Smooth muscle cell of the brain vasculature (primary cell): ENCODE data around the gene BOD1L1.

ENCODE experiments used
- DNase-seq: peaks from one replicate; pipeline ENCODE4 v3.0.0-alpha.2; 2012; ENCODE audit warnings: low read depth, low spot score

BOD1L1 gene

GRCh38 chr4:13540446-13541175 lies 86.9 kb downstream of the BOD1L1 start:
- no peak for DNase-seq

DNA sequence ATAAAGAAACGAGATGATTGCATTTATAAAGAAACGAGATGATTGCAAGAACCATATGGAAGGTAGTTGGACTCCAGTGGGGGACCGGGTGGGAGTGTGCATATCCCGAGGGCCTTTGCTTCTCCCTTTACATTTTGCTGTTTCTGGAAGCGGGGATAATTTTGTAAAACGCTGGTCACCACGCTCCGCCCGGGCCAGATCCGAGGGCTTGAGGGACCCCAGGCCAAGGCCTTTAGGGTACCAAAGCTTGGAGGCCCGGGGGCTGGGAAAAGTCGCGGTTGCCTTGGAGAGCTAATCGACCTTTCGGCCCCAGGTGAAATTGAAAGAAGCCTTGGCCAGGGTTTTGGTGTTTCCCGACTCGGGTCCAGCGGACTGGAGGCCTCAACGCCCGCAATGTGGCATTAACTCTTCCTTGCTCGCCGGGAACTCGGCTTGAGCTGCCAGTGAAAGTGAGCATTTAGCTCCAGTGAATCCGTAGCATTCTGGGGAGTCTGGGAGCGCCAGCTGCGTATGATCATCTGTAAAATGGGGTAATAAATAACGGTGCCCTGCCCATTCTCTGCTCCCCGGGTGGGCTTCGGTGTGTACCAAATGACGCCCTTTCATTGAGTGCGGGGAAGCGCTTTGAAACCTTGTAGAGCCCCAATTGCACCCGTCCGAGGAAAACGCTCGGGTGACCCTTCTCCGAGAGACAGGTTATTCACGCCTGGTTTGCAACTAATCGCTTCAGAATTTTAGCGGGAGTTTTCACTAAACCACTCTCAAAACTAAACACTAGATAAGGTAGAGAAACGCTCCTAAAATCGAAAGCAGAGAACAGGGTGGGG lies 87.7 kb downstream of the BOD1L1 start:
- DNase-seq = no peak

GRCh38 chr4:13539047-13539618 lies 88.4 kb downstream of the BOD1L1 start:
- no peak for DNase-seq

DNA sequence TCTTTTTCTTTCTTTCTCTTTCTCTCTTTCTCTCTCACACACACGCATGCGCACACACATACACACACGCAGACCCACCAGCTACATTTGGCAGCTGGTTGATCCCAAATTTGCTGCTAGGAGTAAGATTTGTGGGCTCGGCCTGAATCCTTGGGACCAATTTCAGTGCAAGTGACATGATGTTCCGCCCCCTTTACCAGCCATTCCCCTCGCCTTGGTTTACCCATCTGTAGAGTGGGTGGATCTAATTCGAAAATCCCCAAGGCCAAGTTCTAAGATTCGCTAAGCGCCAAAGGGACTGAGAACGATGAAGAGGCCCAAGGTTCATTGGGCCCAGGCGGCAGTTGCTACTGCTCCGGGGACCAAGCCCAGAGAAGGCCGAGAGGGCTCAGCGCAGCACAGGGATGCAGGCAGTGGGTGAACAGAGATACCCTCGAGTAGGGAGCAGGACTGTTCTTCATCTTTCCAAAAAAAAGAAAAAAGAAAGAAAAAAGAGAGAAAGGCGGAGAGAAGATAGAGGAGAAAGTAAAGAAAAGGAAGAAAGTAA lies 89.0 kb downstream of the BOD1L1 start:
- no peak for DNase-seq

GRCh38 chr4:13537832-13538177 lies 89.7 kb downstream of the BOD1L1 start:
- no peak for DNase-seq

DNA sequence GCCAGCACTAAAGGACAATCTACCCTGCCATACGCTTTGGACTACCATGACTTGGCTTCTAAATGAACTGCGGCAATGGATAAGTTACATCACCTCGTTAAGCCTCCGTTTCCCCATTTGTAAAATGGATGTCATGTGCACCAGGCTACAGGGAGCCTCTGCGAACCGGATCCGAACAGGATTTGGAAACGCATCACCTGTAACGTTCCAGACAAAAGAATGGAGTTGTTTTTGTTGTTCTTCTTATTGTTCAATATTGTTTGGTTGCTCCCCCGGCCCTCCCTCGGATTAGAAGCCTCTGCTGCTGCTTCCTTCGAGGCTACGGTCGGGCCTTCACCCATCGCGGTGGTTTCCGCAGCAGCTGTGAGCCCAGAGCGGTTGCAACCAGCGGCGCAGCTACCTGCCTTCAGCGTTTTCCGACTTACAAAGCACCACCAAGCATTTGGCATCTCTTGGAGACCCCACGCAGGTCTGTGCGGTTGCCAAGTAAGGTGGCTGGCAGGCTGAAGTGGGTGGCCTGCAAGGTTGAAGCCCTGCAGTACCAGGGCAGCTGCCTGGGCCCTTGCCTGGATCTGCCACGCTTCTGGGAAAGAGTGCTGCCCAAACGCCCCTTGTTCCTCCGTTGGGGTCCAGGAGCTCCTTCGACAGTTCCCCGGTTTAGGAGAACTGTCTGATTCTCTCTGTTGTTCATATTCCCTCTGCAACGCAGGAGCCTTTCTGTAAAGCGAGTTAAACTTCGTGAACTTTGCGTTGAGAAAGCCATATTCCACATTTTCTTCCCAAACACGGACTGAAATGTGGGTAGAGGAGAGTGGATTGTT lies 90.3 kb downstream of the BOD1L1 start:
- DNase-seq = no peak

- DNase-seq = no peak
These were observed 90.9 kb downstream of the BOD1L1 start for GRCh38 chr4:13536607-13537006.

DNA sequence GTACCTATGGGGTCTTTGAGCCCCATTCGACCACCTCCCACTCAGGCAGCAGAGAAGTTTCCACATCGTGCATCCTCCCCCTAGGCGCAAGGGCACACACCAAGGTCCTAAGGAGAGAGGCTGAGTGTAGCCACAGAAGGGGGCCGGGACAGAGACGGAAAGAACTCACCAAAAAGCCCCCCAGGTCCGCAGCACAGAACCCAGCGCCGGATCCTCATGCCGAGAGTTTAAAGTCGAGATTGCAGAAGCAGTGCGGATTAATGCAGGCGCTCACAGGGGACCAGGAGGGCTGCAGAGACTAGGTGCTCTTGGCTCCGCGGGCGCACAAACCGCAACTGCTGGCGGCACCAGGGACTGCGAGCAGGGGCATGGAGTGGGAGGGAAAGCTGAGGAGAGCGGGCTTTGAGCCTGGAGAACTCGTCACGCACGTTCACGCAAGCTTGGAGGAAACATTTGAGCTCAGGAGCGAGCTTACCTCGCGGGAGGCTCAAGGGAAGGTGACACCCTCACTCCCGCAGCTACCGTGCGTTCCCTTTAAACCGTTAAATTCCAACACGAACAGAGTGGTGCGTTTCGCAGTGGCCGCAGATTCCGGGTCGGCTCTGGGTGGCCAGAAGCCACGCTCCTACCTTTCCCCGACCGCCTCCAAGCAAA lies 91.7 kb downstream of the BOD1L1 start:
- DNase-seq = no peak

GRCh38 chr4:13535118-13535517 lies 92.4 kb downstream of the BOD1L1 start:
- DNase-seq = no peak

DNA sequence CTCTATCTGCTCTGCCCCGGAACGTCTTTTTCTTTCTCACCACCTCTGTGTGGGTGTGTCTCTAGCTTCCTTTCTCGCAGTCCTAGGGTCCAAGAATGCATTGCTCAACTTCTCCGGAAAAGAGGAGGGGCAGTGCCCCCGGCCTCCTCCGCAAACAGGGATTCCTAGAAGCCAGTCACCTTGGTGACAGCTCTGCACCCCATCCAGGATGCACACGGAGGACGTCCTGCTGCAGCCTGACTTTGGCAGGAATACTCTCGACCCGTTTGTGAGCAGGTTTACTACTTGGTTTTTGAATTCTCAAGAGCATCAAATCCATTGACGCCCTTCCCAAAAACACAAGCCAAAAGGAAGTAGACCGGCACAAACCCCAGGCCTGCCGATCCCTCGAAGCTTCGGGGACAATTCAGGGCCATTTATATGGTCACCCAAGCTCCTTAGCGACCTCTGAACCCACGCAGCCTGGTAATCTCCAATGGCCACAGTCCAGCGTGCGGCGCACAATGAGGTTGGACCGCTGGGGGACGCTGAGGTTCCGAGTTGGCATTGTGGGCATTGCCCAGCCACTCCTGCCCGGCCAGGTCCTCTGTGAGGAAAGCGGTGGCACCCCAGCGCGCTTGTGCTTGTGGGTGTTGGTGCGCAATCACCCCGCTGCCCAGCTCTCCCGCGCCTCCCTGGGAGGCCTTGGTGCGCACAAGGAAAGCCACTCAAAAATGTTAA lies 93.0 kb downstream of the BOD1L1 start:
- no peak for DNase-seq

DNA sequence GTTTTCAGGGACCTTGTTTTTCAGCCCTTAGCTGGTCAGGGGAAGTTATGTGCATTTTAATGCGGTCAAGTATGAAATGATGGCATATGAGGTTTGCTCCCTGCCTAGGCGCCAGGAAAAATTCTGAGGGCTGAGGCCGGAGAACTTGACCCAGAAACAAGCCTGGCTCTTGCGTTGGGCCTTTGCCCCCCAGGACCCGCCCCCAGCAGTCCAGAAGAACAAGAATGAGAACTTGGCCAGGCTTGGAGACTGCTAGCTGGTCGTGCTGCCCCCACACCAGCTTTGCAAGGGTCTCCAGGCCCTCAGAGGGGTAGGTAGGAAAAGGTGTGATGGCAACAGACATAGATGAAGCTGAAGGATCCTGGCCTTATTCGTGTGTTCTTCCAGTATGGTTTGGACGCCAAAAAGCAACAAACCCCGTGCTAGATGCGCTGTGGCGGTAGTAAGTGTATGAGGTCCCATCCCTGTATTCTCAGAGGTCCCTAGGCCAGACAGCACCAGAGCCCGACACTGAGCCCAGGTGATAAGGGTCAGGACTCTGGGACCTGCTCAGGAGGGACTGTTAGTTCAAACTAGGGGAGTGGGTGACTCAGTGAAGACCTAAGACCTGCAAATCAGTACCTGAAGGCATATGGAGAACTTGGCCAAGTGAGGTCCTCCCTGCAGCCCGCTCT lies 93.7 kb downstream of the BOD1L1 start:
- no peak for DNase-seq

DNA sequence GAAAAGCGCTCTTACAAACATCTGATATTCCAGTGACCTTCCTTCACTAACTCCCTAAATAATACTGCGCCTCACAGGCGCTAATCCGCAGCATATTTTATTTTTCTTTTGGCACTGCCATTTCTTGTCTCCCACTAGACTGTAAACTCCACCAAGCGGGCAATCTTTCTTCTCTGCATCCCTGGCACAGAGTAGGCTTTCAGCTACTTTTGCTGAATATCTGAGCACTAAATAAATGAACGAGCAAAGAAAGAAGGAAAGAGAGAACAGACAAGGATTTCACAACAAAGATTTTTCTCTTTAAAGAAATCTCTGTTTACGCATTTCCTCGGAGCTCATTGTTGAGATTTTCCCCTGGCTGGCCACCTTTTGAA lies 95.9 kb downstream of the BOD1L1 start:
- DNase-seq = no peak

DNA sequence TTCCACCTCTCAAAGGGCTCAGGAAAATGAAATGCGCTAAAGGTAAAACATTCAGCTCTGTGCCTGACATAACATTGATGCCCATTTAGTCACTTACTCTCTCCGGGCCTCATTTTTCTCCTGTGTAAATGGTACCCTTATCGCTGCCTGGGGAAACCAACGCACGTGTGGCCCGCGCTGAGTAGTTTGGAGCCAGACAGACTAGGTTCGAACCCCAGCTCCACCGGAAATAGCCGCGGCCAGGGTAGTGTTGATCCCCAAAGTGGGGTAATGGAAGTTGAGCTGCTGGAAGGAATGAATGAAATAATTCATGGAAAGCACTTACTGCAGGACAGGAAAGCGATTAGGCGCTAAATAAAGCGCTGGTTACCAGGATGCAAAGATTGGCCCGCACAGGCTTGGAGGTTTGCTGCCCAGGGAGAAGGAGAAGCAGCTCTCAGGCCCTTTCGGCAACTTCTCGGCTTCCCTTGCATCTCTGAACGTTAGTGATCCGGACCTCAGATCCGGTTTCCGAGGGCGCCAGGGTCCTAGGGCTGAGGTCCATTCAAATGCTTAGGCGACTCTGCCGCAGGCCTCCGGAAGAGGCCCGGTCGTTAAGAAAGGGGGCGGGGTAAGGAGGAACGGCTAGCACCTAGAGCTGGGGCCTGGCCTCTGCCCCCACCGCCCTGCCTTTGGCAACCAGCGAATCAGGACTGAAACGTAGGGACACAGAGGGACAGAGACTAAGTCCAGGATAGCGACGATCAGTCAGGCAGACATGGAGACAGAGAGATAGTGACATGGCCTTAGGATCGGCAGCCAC lies 96.5 kb downstream of the BOD1L1 start:
- DNase-seq = no peak

DNA sequence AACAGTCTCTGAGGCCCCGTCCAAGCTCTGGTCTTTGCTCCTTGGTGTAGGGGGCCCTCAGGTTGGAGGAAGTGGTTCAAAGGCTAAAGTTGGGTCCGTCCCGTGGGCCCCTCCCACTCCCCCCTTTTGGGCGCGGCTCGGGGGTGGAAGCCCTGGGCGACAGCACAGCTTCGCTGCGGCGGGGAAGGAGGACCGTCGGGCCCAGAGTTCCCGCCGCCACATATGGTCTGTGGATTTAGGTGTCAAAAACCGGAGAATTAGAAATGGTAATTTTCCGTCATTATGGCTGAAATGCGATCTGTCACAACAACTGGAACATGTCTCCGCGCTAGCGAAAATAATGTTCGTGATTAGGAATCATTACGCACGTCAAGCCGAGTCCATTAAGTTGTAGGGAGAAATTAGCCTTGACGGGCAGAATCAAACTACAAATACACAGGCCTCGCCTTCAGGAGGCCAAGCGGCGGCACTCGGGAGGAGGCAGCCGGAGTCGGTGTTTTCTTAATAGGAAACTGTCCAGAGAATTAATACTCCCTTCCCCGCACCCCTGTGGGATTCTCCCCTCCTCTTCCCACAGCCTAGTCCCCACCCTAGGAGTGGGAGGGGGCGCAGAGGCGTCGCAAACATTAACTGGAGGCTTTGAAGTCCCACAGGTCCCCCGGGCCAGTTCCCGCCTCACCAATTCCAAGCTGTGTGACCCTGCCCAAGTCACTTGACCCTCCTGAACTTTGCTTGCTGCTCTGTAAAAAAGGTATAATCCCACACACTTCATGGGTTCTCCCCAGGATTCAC lies 98.2 kb downstream of the BOD1L1 start:
- no peak for DNase-seq

GRCh38 chr4:13528821-13529127 lies 98.8 kb downstream of the BOD1L1 start:
- DNase-seq = no peak

DNA sequence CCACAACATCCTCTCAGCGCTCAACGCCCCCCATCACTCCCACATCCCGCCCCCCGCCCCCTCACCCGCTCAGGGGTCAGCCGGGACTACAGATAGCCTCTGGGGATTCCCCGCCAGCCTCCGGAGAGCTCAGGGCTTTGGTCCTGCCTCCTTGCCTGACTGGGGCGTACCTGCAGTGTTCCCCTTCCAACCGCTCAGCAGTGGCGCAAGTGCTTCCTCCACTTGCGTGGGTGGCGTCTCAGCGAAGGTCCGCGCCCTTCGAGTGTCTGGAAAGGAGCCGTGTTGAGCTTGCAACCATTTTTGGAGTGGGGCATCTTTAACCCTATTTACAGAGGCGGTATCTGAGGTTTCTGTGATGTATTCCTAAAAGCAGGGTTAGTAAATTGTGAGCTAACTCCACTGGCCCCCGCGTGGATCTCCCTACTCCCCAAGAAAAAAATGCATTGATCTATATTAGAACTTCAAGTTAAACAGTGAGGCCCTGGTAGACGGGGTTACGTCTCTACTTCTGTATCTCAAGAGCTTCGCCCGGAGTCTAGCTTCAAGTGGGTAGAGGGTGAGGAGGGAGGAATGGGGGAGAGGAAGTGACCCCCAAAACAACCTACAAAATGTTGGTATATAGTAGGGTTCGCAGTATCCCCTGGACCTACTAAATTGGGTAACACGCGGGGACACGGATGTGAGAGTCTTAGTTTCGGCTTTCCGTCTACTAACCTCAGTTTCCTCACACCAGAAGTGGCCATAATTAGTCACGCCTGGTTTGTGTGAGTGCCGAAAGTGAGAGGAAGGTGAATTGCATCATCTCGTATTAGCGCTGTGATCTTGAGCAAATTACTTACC lies 99.3 kb downstream of the BOD1L1 start:
- no peak for DNase-seq

GRCh38 chr4:13527192-13527980 lies 100.1 kb downstream of the BOD1L1 start:
- no peak for DNase-seq
